OCI-LY7 (cell line): ENCODE results near the gene RNF8. TPM values are rescaled to one million over a fixed set of nuclear protein-coding genes. Genes with fewer than 3 reads are reported as not detected.
"Not testable (repeated sequence)": the region's sequence is repeated elsewhere in the genome, so short reads cannot be mapped to it uniquely, and the experiment has no call there.

Experiments used
- BruUV-seq: library from RNA; stranded (reverse); fragments of 400-500 nt; replicated peaks from 2 replicates; lab custom pipeline; 2021; lab: Mats Ljungman, UMichigan
- CTCF ChIA-PET: fragments of 300-600 bp; sonication (Branson Sonifier 250); formaldehyde crosslinking; loops from one replicate; lab custom pipeline; 2022; ENCODE audit warnings: antibody characterized with exemption; ENCODE audit not compliant: unreplicated experiment; lab: Charles Lee
- POLR2A ChIA-PET: fragments of 300-600 bp; sonication (Branson Sonifier 250); formaldehyde crosslinking; loops from one replicate; lab custom pipeline; 2022; ENCODE audit warnings: antibody characterized with exemption; lab: Charles Lee
- DNase-seq: peaks from one replicate; pipeline ENCODE4 v3.0.0-alpha.2; 2015; ENCODE audit warnings: low spot score
- H2AFZ ChIP-seq: fragments of 200-600 bp; sonication (generic), shearing (Covaris generic); 2 replicates; pipeline ENCODE4 v1.6.1; 2014; ENCODE audit warnings: mild to moderate bottlenecking, antibody characterized with exemption, low read length, moderate library complexity
- H3K27ac ChIP-seq: fragments of 200-600 bp; sonication (generic); 2 replicates; pipeline ENCODE4 v1.5.1; 2014; ENCODE audit warnings: mixed run types, low read depth, mild to moderate bottlenecking, moderate library complexity, low read length, inconsistent platforms; ENCODE audit not compliant: poor library complexity, severe bottlenecking
- H3K36me3 ChIP-seq: fragments of 200-600 bp; sonication (generic); 2 replicates; pipeline ENCODE4 v1.6.1; 2014; ENCODE audit warnings: mild to moderate bottlenecking, antibody characterized with exemption, low read length, moderate library complexity, mixed read lengths; ENCODE audit not compliant: insufficient read depth
- H3K4me1 ChIP-seq: fragments of 200-600 bp; sonication (generic); 2 replicates; pipeline ENCODE4 v1.5.1; 2014; ENCODE audit warnings: mild to moderate bottlenecking, low read length; ENCODE audit not compliant: insufficient read depth, poor library complexity, severe bottlenecking
- H3K4me2 ChIP-seq: fragments of 200-600 bp; sonication (generic); 2 replicates; pipeline ENCODE4 v1.6.1; 2014; ENCODE audit warnings: mild to moderate bottlenecking, low read length
- H3K4me3 ChIP-seq: fragments of 200-600 bp; sonication (generic); 2 replicates; pipeline ENCODE4 v1.5.1; 2014; ENCODE audit warnings: mild to moderate bottlenecking, low read depth, low read length; ENCODE audit not compliant: poor library complexity, severe bottlenecking
- H3K79me2 ChIP-seq: fragments of 200-600 bp; sonication (generic); 2 replicates; pipeline ENCODE4 v1.6.1; 2016; ENCODE audit warnings: low read depth, mild to moderate bottlenecking, low read length, moderate library complexity, mixed read lengths; ENCODE audit not compliant: insufficient read depth
- H3K9me2 ChIP-seq: fragments of 200-600 bp; sonication (generic); 2 replicates; pipeline ENCODE4 v1.6.1; 2016; ENCODE audit warnings: mild to moderate bottlenecking, low read length, mixed read lengths; ENCODE audit not compliant: insufficient read depth
- H3K9me3 ChIP-seq: fragments of 200-600 bp; sonication (generic); 2 replicates; pipeline ENCODE4 v1.6.1; 2014; ENCODE audit warnings: mild to moderate bottlenecking, mixed run types, low read length, mixed read lengths
- H4K20me1 ChIP-seq: fragments of 200-600 bp; sonication (generic); 2 replicates; pipeline ENCODE4 v1.6.1; 2014; ENCODE audit warnings: mild to moderate bottlenecking, antibody characterized with exemption, low read length, moderate library complexity, mixed read lengths; ENCODE audit not compliant: insufficient read depth
- CTCF ChIP-seq: fragments of 200-600 bp; sonication (generic); conservative IDR thresholded peaks from 2 replicates; pipeline ENCODE4 v1.5.1; 2014; ENCODE audit warnings: mild to moderate bottlenecking, antibody characterized with exemption, low read length, moderate library complexity, mixed read lengths
- EZH2phosphoT487 ChIP-seq: fragments of 200-600 bp; sonication (generic); IDR thresholded peaks from 2 replicates; pipeline ENCODE4 v1.6.1; 2018; ENCODE audit warnings: low read depth, borderline replicate concordance, mild to moderate bottlenecking, mixed run types, antibody characterized with exemption, low read length, moderate library complexity, mixed read lengths
- intact Hi-C: fragments of 100-400 bp; cut with micrococcal nuclease; formaldehyde crosslinking; loops from one replicate; pipeline ENCODE4 v1.10.0; 2022; ENCODE audit not compliant: unreplicated experiment
- total RNA-seq, 2 experiments: library from RNA; depleted of rRNA in 1 of 2; stranded (reverse); fragments of >200 nt in 1 of 2; shearing (Covaris generic) in 1 of 2; gene quantifications; 2 replicates each; pipeline ENCODE4 v1.2.3, GENCODE V29; 2014 to 2022

Gene RNF8
- total RNA-seq, 2 experiments from 2014 or later = 19.7 to 21.8 TPM

GRCh38 chr6:37324131-37325033 lies 29.4 kb upstream of the RNF8 start:
- no peaks in the 10 kb centered on the region for H3K79me2 ChIP-seq
- H3K4me2 ChIP-seq = no peak overlapping the region
- TF ChIP-seq CTCF = no peak
- H3K9me2 ChIP-seq = no peaks in the 10 kb centered on the region
- intact Hi-C loops = loop anchor here (1.0 to 5.0 kb wide), 2 partner anchors 243 to 368 kb away; no protein-coding TSS in a partner anchor
- H3K9me3 ChIP-seq = no peaks in the 10 kb centered on the region
- no peak overlapping the region for H3K4me3 ChIP-seq
- DNase-seq = no peak
- CTCF ChIA-PET = no interaction called here
- no peaks in the 10 kb centered on the region for H3K36me3 ChIP-seq
- no peaks in the 10 kb centered on the region for H3K4me1 ChIP-seq
- BruUV-seq = no TSS peak
- no peaks in the 10 kb centered on the region for H4K20me1 ChIP-seq
- POLR2A ChIA-PET = interaction anchor here (0.6 to 1.1 kb wide), 4 partner anchors 9 to 453 kb away, joined by 3 to 4 read pairs (median 4); no protein-coding TSS in a partner anchor
- H2AFZ ChIP-seq = no peak overlapping the region
- H3K27ac ChIP-seq = no peak overlapping the region

GRCh38 chr6:37330345-37330744 lies 23.4 kb upstream of the RNF8 start:
- intact Hi-C loops, H3K9me2 ChIP-seq, H3K36me3 ChIP-seq, H3K4me3 ChIP-seq, H2AFZ ChIP-seq, H4K20me1 ChIP-seq, BruUV-seq, H3K27ac ChIP-seq, CTCF ChIA-PET, H3K79me2 ChIP-seq, POLR2A ChIA-PET, H3K4me1 ChIP-seq, H3K9me3 ChIP-seq, H3K4me2 ChIP-seq, DNase-seq: not testable (repeated sequence)

- Histone ChIP-seq H3K27ac (no peak overlapping the region), H3K4me2 (no peak overlapping the region), H3K79me2 (no peaks in the 10 kb centered on the region), H3K9me3 (no peaks in the 10 kb centered on the region), H3K9me2 (no peaks in the 10 kb centered on the region), H3K36me3 (0 out of 2 replicates have a peak, but pooled peaks cover 3% of the 10 kb centered on the region), H3K4me3 (no peak overlapping the region), H3K4me1 (no peaks in the 10 kb centered on the region), H2AFZ (no peak overlapping the region), H4K20me1 (no peaks in the 10 kb centered on the region)
- ChIA-PET CTCF (no interaction called here), POLR2A (no interaction called here)
- TF ChIP-seq EZH2phosphoT487 = no peak
- no peak for TF ChIP-seq CTCF
- no TSS peak for BruUV-seq
- no peak for DNase-seq
- intact Hi-C loops = no loop called here
Measured at GRCh38 chr6:37331047-37331446, 22.7 kb upstream of the RNF8 start.
